HuH-7.5 (cell line): ENCODE measurements around the gene ATP9A.
A peak's percentile ranks its signal among the peaks of the same experiment; 100 is the strongest.
"Not testable (repeated sequence)": the region's sequence is repeated elsewhere in the genome, so short reads cannot be mapped to it uniquely, and the experiment has no call there.

Source experiments
- DNase-seq: peaks from one replicate; pipeline ENCODE4 v3.0.0; 2011; ENCODE audit warnings: low spot score

ATP9A gene

DNA sequence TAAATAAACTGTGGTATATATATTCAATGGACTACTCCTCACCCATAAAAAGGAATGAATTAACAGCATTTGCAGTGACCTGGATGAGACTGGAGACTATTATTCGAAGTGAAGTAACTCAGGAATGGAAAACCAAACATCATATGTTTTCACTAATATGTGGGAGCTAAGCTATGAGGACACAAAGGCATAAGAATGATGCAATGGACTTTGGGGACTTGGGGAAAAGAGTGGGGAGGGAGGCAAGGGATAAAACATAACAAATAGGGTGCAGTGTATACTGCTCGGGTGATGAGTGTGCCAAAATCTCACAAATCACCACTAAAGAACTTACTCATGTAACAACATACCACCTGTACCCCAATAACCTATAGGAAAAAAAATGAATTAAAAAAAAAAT, 45.2 kb downstream of the ATP9A start:
- DNase-seq = not testable (repeated sequence)

DNA sequence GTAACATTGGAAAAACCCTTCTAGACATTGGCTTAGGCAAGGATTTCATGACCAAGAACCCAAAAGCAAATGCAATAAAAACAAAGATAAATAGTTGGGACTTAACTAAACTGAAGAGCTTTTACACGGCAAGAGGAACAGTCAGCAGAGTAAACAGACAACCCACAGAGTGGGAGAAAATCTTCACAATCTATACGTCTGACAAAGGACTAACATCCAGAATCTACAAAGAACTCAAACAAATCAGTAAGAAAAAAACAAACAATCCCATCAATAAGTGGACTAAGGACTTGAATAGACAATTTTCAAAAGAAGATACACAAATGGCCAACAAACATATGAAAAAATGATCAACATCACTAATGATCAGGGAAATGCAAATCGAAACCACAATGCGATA, 45.9 kb downstream of the ATP9A start:
- not testable (repeated sequence) for DNase-seq

DNA sequence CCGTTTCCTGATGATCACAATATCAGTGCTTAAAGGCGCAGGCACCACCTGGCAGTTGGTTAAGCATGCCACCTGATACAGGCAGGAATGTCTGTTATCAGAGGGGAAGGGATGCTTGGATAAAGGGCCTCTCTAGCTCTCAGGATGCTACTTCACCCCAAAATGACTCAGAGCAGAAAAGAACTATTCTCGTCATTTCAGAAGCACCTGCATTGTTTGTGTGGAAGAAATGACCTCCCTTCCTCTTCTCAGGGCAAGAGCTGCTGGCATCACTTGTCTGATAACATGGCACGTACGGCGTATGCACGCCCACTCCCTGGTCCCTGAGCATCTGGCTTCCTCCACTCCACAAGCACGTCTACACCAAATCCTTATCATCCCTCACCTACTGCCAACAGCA, 47.3 kb downstream of the ATP9A start:
- no peak for DNase-seq

DNA sequence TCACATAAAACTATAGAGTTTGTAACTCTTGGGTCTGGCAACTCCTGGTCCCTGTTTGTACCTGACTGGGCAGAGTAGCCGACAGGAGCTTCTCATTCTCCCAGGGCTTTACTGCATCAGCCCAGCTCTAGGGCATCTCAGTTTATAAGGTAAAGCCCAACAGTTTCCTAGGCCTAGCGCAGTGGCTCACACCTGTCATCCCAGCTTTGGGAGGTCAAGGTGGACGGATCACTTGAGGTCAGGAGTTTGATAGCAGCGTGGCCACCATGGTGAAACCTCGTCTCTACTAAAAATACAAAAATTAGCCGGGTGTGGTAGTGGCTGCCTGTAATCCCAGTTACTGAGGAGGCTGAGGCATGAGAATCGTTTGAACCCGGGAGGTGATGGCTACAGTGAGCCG, 47.8 kb downstream of the ATP9A start:
- DNase-seq = no peak

DNA sequence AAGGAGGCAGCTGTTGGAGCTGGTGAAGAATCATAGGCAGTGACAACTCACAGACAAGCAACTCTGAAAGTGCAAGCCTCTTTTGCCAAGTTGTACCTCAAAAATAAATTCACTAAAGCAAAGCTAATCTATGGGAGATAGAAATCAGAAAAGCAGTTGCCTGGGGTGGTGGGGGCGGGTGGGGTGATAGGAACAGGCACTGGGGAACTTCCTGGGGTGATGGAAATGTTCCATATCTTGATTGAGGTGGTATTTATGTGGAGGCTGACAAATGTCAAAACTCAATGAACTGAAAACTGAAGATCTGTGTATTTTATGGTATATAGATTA, 52.4 kb downstream of the ATP9A start:
- no peak for DNase-seq

DNA sequence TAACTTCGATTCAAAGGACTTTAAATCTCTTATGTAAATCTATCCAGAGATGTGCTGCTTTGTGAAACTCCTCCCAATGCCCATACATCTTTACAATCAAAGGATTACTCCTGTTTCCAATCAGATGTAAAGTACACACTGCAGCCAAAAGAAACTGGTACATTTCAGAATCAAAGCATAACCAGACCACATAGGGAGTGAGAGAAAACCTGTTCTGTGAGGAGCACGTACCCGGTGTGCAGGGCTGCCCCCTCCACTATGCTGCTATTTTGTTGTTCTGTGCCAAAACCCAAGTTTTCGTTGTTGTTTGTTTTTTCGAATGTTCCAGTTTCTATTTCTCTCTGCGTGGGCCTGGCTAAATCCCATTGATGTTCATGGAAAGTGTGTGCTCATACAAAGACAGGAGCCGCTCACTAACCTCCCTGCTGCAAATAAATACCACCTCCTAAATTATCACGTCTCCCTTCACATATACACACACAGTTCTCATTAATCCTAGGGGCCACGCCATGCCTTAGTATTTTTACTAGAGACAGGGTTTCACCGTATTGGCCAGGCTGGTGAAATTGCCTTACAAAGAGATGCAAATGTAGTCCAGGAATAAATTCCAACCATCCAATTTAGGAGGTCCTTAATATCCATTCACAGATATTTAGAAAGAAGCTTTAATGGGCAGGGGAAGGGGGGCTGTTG, 52.9 kb downstream of the ATP9A start:
- DNase-seq = no peak

DNA sequence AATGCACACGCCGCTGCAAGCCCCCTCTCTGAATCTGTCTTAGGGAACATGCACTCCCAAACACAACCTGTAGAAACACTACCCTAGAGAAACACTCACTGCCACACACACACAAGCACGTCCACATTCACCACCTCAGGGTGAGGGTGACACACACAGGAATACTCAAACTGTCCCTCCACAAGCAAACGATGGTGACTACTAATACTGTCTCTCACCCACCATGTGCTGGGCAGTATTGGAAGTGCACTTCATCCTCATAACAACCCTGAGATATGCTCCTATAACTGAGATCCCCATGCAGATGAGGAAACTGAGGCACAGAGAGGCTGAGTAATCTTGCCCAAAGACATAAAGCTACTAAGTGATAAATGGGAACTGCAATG, 55.0 kb downstream of the ATP9A start:
- no peak for DNase-seq

DNA sequence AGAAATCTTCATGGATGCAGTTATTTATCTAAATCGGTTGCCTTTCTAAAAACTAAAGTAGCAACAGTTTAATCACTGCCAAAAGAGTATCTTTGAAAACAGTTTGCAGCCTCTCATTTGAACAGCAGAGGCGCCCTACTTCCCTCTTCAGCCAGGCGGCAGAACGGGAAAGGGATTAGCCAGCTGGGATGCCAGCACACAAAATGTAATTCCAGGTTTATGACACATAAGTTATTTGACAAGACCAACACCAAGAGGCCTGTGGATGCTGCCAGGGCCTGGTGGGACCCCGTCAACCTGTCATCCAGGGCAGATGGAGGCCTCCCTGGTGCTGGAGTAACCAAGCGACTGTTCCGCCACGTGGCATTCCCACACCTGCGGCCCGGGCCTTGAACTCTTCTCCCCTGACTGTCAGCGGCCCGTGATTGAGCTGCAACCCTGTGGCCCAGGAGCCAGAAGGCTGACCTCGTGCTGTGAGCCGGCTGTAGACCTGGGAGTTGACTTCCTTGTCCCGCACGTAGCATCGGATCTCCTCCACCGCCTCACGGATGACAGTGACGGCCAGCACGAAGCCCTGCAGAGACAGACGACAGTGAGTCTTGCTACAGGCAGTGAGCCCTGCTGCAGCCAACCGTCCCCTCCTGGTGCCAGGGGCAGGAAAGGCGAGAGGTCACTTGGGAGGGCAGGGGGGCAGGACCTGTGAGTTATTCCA, 55.5 kb downstream of the ATP9A start:
- DNase-seq = peak; percentile 52

DNA sequence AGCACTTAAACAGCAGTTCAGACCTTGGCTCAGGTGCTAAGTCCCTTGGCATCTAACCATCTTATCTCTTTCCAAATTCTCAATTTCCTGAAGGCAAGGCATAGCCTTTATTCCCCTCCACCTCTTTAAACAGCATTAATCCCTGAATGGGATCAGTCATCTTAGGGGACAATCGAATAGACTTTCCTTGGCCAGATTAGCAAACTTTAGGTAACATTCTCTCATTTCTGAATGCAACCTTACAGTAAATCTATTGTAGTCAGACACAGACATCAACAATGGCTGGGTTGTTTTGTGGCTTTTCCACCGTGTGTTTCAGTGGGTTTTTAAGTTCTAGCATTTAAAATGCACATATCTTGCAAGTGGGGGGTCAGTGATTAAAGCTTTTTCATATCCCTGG, 56.8 kb downstream of the ATP9A start:
- no peak for DNase-seq

DNA sequence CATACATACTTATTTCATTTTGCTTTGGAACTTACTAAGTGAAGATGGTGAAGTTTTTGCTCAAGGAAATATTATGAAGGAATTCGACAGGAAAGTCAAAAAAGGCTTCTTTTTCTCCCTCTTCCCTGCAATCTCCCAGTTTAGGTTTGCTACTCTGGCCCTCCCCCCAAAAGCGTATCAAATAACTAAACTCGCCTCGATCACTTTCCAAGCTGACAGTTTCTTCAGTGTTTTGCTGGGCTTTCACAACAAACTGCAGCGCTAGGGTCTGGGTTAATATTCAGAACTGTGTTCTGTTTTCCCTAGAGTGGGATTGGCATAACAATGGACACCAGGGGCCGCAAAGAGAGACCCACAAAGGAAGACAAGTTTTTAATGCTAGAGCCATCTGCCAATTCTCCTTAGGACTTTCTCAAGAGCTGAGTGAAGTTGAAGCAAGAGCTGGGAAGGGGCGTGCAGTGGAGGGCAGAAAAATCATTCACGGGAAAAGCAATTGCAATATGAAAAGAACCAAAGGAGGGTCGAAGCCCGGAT, 57.8 kb downstream of the ATP9A start:
- DNase-seq = no peak

DNA sequence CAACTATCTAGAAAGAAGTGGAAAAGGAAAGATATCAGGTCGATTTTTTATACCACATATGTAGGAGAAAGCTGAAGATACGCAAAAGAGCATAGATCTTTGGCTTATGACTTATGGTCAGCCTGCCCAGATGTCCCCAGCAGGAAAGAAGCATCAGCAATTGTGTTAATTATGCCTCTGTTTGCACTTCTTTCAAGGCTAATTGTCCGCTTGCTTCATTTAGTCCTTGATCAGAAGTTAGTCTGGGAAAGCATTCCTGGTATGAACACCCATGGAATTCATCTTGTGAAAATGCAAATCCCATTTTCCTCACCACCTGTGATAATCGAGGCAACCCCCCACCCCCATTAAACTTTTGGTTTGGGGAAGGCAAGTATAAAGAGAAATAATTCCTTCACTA, 62.8 kb downstream of the ATP9A start:
- DNase-seq = no peak

DNA sequence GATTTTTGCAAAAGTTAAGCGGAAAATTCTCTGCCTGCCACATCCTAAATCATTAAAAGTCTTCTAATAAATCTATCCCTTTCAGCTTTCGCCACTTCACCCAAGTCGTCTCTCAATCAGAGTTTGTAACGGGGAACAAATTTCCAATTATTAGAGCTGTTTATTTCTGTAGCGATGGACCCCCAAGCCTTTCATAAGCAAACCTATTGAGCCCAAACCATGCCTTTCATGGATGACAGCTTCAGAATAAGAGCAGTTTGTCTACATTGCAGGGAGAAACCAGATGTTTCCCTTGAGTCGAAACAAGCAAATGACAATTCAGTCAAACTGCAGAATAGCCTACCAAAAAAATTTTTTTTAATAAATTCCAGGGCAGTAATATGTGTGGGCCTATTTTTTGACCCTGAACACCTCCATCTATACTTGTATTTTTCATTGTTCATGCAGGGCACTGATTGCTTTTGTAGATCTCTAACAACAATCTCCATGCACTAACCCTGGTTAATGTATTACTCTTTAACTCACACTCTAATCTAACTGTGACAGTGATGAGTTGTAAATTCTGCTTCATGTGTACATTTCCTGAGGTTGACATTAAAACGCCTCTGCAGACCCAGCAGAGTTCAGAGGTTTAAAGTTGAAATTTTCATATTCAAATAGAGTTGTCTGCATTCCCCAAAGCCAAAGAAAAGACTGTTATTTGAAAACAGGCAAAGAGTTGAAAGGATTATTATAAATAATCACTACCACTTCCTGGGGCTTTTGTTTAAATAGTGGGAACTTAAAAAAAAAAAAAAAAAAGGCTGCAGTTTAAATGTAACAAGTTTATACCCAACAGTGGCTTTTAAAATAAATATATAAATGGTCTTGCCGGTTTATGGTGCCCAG, 64.5 kb downstream of the ATP9A start:
- DNase-seq = peak; percentile 79

DNA sequence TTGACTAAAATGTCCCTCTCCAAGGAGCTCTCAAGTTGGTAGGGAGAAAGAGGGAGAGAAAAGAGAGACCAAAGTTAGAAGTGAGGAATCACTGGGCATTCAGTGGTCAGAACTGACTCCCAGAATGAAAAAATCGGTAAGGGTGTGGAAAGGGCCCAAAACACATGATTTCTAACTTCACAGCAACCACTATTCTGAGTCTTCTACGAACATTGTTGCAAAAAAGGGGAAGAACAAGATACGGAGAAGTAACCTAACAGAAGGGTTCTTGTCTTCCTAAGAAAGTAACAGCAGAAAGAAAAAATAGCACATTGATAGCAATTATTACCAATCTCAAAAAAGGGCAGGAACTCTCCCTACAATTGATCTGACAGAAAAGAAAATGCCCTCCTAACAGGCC, 65.6 kb downstream of the ATP9A start:
- no peak for DNase-seq

DNA sequence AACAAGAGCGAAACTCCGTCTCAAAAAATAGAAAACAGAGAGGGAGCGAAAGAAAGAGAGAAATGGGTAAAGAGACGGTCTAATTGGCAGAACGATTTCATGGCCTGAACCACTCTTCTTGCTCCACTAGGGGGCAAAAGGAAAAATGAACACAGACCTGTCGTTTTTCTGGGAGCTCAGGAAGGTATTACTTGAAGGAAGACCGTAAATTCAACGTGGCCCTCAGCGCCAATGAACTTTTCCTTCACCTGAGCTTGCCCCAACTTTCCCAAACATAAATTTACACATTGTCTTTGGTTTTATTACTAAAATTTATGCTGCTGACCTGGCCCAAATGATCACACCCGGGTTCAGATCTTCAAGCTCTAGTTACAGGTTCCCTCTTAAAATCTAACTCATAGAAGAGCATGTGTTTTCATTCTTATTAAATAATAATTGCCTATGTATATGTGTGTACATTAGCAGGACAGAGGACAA, 67.3 kb downstream of the ATP9A start:
- DNase-seq = peak; percentile 75

DNA sequence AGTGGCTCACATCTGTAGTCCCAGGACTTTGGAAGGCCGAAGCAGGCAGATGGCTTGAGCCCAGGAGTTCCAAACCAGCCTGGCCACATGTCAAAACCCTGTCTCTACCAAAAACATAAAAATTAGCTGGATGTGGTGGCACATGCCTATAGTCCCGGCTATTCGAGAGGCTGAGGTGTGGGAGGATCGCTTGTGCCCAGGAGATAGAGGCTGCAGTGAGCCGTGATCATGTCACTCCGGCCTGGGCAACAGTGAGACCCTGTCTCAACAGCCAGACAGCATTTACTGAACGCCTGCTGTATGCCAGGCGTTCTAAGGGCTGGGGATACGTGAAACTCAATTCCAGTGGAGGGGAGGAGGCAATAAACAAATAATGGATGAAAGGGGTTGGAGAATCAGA, 69.9 kb downstream of the ATP9A start:
- DNase-seq = no peak

DNA sequence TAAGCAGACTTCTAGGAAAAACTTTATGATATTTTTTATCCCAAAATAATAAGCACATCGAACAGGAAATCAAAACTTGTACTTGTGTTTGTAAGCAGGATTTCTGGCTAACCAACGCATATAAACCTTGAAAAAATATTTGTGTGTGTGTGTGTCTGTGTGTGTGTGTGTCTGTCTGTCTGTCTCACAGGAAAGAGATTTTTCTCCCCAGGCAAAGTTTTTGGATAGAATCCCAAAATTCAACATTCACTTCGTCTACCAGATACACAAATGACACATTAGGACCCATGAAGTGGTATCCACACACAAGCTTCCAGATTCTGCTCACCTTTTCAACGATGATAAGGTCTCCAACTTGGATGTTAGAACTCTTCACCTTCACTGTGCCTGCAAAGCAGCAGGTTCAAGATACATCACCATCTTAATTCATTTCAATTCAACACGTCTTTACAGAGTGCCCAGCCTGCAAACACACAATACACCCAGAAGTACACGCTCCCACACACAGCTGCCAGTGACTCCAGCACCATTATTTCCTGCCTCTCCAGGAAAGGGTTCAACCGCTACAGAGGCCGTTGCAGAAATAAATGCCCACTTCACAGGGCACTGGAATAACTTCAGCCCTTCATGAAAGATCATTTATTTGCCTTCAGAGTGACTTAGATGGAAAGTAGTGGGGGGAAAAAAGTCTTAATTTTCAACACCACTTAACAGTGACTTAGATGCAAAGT, 70.9 kb downstream of the ATP9A start:
- no peak for DNase-seq

DNA sequence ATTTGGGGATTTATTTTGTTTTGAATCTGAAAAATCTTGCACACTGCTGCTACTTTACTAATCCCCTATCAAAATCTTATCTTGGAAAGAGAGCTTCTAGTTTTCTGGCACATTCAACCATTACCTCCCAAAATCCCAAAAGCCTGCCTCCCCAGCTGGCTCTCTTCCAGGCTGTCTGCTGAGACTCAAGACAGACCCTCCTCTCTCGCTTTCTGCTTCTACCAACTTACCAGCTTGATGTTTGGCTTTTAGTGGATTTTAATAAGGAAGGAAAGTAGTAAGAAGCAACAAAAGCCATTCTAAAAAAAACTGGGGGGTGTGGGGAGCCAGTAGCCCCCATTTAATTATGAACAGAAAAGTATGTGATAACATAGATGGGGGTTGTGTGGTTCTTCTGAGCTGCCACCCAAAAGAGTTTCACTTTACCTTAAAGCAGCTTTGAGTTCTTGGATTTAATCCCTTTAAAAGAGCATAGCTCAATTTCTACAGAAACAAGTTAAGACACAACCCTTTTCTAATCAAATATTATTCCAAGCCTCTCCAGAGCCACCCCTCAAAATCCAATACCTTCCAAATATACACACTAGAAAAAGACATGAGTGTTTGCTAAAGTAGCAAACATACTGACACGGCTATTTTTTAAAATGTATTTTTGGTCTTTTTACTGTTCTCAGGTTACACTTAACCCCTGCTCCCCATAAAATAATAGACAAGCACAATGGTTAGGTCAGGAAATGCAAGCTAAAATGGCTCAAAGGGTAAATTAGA, 71.7 kb downstream of the ATP9A start:
- DNase-seq = no peak

DNA sequence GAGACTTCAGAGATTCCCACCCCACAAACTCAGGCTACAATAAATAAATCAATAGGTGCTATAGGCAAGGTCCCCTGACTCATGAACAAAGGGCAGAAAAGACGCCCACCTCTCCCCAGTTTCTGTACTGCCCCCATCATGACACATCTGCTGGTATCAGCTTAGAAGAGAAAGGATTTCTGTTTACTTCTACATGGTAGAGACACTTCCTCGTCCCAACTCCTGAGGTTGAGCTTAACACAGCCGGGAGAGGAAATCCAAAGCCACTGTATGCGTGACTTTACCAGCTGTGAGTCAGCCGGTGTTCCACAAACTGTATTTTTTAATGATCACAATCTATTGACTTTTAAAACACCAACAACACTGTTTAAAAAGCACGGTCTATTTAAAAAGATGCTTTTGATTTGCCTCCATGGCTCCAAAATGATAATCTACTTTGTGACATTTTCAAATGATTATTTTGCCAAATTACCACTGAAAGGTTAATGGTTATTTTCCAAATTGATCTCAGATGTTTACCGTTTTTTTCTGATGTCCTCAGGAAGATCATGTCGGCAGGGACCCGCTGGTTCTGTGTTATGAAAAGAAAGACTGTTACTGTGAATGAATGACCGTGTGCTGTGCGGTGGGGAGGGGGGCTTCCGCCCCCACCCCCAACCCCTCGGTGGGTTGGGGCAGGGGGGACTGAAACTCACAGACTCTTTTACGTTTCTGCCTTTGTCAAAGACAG, 72.5 kb downstream of the ATP9A start:
- no peak for DNase-seq

DNA sequence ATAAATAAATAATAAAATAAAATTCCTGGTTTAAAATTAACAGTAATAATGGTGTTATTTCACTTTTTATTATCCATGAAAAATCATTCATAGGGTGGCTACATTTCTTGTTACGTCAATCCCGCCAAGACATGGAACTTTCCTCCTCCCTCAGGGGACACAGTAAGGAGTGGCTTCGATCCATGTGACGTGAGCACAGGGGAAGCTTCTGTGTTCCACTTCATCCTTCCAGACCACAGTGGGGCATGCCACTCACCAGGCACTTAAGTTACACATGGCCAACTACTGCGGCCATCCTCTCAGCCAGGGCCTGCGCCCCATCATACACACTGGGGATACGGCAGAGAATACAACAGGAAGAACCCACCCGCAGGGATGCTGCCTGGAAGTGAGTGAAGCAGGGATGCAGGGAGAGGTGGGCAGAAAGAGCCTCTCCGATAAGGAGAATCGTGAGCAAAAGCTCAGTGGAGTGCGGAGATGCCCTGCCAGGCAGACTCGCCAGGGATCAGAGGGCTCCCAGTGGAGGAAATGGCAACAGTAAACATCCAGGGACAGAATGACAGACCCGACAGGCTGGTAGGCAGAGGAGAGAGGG, 75.3 kb downstream of the ATP9A start:
- DNase-seq = no peak

DNA sequence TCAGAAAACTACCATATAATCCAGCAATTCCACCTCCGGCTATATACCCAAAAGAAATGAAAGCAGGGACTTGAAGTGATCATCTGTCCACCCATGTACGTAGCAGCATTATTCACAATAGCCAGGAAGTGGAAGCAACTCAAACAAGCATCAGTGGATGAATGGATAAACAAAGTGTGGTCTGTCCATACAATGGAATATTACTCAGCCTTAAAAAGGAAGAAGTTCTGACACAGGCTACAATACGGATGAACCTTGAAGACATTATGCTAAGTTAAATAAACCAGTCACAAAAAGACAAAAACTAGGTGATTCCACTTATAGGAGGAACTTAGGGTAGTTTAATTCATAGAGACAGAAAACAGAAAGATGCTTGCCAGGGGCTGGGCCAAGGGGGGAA, 76.5 kb downstream of the ATP9A start:
- DNase-seq = no peak
